GM18502 (cell line): ENCODE data around the gene EXOSC5.
"Not testable (repeated sequence)": the region's sequence is repeated elsewhere in the genome, so short reads cannot be mapped to it uniquely, and the experiment has no call there.

Experiments used
- ATAC-seq: cut with Tn5 transposase; IDR thresholded peaks from one replicate; pipeline ENCODE4 v1.9.1; 2021; ENCODE audit warnings: mild to moderate bottlenecking; ENCODE audit not compliant: unreplicated experiment, poor library complexity

The EXOSC5 gene

DNA sequence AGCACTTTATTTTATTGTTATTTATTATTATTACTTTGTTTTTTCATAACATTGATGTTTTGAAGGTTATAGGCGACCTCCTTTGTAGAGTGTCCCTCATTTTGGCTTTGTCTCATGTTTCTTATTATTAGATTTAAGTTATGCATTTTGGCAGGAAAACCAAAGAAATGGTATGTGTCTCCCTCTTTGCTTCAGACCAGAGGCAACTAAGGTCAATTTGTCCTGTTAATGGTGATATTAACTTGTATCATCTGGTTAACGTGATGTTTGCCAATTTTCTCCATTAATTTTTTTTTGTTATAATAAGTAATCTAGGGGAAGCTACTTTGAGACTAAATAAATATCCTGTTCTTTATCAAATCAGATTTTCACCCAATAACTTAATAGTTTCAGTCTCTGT, 24.7 kb downstream of the EXOSC5 start:
- ATAC-seq = no peak

DNA sequence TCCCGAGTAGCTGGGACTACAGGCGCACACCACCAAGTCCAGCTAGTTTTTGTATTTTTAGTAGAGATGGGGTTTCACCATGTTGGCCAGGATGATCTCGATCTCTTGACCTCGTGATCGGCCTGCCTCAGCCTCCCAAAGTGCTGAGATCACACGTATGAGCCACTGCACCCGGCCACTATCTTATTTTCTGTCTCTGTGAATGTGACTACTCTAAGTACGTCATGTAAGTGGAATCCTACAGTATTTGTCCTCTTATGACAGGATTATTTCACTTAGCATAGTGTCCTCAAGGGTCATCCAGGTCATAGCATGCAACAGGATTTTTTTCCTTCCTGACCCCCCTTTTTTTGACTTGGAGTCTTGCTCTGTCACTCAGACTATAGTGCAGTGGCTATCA, 25.6 kb downstream of the EXOSC5 start:
- ATAC-seq = no peak

DNA sequence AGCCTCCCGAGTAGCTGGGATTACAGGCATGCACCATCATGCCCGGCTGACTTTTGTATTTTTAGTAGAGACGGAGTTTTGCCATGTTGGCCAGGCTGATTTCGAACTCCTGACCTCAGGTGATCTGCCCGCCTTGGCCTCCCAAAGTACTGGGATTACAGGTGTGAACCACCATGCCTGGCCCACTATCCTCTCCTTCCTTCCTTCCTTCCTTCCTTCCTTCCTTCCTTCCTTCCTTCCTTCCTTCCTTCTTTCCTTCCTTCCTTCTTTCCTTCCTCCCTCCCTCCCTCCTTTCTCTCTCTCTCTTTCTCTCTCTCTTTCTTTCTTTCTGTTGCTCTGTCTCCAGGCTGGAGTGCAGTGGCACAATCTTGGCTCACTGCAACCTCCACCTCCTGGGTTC, 26.0 kb downstream of the EXOSC5 start:
- ATAC-seq = not testable (repeated sequence)

DNA sequence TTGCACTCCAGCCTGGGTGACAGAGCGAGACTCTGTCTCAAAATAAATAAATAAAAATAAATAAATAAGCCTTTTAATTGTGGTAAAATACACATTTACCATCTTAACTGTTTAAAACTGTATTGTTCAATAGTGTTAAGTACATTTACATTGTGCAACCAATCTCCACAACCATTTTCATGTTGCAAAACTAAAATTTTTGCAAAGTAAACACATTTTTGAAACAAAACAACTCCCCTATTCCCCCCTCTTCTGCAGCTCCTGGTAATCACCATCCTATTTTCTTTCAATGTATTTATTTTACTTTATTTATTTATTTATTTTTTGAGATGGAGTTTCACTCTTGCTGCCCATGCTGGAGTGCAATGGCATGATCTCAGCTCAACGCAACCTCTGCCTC, 27.4 kb downstream of the EXOSC5 start:
- no peak for ATAC-seq

DNA sequence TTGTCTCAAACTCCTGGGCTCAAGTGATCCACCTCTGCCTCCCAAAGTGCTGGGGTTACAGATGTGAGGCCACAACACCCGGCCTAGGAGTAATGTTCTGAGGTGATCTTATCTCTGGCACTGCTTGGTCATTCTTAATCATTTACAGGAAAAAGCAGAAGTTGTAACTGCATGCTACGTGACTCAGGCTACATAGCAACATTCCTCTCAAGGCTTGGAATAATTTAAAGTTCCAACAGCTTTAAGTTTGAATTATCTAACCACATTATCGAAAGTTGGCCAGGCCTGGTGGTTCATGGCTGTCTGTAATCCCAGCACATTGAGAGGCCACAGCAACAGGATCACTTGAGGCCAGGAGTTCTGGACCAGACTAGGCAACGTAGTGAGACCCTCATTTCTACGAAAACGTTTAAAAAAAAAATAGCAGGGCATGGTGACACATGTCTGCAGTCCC, 29.3 kb downstream of the EXOSC5 start:
- no peak for ATAC-seq

DNA sequence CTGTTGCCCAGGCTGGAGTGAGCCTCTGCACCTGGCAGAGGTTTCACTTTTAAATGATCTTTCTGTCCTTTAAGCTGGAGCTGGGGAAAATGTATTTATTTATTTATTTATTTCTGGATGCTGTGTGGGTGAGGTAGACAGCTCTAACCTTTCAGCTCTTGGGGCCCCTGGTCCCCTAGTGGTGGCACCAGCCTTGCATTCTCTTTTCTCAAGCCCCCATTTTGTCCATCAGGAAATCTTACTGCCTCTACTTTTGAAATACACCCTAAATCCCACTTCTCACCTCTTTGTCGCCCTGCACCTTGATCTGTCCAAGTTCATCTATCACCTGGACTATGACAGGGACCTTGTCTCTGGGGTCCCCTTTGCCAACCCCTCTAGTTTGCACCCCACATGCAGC, 31.1 kb downstream of the EXOSC5 start:
- no peak for ATAC-seq

DNA sequence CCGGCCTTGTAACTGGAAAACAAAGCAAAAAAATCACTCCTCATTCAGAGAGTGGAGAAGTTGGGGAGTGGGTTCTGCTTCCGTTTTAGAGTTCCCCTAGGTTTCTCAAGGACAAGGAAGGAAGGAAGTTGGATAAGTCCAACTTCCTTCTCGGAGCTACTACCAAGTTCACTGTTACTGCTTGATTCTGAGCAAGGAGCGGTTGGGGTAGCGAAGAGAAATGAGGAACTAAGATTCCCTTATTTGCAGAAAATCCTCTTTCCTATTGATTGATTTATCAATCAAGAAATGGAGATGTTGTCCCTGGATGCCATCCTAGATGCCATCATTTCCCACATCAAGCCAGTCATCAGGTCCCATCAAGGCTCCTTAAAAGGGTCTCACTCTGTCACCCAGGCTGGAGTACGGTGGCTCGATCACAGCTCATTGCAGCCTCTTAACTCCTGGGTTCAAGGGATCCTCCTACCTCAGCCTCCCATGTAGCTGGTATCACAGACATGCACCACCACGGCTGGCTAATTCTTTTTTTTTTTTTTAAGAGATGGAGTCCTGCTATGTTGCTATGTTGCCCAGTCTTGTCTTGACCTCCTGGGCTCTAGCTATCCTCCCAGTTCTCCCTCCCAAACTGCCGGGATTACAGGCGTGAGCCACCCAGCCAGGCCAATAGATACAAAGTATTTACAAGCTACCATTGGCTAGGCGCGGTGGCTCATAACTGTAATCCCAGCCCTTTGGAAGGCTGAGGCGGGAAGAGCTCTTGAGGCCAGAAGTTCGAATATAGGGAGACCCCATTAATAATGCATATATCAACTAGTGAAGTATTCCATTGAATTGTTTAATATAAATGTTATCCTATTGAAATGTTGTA, 32.4 kb downstream of the EXOSC5 start:
- no peak for ATAC-seq

DNA sequence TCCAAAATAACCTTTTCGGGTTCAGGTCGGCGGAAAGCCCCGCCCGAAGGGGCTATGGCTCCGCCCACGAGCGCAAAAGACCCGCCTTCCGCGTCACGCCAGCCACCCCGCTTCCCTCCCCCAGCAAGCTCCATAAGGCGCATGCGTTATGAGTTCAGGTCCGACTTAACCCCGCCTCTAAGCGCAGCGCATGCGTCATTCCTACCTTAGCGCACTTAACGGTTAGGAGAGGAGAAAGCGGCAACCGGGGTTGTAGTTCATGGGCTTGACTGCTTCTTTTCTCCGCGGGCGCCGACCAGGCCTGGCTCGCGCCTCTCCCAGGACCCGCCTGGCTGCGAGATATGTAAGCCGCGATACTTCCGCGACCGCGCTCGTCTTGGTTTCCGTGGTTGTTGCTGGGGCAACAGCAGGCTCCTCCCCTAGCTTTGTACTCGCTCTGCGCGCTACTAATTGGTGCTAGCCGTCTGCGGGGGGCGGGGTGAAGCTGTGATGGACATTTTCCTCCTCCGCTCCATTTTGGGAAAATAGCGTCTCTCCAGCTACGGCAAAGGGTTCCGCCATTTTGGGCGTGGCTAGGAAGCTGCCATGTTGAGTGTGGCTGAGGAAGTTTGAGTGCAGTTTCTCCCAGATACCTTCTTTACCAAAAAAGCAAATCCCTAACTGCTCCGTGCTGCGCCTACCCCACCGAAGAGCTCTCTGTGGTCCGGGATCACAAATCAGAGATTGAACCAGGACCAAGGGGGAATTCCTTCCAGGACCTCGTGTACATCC, 33.2 kb downstream of the EXOSC5 start, which contains the start of gene B9D2:
TSS of gene B9D2 (minus strand) at position 397 of the 771 bp plus-strand sequence. CDS start 630 bp downstream, outside the sequence.
- ATAC-seq = peak; percentile 85

DNA sequence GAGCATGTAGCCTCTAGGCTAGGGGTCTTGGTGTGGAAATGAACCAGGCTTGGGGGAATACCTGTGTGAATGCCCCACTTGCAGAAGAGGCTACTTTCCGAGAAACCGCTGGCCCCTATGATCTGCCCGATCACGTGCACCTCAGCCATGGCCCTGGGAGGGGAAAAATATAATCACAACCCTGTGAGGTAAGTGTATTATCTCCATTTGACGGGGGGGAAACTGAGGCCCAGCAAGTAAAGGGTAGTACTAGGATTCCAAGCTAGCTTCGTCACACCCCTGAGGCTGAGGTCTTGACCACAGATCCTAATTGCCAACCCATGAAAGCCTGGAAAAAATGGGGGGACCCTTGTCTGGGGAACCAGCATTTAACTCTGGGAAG, 33.8 kb downstream of the EXOSC5 start:
- ATAC-seq = no peak

DNA sequence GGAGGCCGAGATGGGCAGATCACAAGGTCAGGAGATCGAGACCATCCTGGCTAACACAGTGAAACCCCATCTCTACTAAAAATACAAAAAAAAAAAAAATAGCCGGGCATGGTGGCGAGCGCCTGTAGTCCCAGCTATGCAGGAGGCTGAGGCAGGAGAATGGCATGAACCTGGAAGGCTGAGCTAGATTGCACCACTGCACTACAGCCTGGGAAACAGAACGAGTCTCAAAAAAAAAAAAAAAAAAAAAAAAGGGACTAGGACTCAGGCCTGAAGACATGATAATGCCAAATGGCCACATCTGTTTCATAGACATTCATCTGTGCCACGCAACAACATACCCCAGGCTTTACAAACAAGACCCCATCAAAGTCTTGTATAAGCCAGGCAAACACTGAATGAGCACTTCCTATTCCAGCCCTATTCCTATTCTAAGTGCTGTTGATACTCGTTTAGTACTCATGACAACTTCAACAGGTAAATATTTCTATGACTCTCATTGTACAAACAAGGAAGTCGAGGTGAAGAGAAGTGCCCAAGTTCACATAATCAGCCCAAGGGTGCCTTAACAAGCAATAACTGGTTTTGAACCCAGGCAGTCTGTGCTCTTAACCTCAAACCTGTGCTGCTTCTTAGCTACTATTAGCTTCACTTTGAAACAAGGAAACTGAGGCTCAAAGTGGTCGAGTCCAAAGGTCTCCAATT, 34.9 kb downstream of the EXOSC5 start:
- ATAC-seq = no peak

DNA sequence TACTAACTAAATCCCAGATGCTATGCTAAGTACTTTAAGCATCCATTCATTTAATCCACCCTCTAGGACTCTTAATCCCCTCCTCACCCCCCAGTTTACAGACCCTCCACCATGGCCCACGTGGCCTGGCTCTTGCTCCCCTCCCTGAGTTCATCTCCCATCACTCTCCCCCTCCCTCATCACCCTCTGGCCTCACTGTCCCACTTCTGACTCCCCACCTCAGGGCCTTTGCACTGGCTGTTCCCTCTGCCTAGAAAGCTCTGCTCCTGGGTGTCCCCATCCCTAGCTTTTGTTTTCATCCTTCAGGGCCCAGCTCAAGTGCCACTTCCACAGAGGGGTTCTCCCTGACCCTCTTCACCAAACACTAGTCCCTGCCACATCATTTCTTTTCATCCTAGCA, 37.4 kb downstream of the EXOSC5 start:
- no peak for ATAC-seq

DNA sequence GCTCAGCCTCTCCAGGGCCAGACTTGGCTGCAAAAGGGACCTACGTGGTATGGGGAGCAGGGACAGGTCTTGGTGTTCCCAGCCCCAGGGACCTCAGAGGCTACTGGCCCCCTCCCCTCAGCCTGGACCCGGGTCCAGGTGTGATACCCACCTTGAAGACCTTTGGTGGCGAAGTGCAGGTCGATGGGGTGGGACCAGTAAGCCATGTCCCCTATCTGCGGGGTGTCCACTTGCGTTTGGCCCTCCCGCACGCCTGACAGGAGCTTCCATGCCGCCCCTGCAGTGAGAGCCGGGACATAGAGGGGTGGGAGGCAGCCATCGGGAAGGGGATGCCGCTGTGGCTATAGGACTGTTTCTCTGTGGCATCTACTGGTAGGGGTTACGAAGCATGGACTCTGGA, 39.4 kb downstream of the EXOSC5 start:
- no peak for ATAC-seq

DNA sequence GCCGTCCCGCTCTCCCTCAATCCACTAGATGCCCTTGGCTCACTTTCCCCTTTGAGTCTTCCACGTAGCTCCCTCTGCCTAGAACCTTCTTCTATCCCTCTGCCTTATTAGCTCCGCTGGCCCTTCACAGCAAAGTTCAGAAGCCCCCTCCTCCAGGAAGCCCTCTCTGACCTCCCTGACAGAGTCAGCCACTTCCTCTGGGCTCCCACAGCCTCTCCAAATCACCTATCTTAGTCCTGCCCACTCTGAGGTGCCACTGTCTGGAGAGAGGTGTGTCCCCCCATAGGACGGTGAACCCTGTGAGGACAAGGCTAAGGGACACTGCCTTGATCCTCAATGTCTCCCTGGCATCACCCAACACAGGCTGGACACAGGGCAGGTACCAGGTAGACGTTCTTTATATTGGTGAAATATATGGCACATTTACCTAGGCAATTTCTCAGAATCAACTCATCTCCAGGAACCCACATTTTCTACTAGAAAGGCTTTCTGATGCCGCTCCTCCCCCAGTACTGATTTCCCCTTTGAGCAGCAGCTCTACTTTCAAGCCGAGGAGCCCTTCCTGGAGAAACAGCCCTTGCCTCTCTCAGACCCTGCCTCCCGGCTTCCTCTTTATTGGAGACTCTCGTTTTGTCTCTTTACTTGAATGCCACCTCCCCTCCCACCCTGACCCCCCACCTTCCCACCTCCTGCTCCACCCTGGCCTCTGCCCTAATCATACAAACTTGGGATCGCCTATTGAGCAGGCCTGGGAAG, 40.0 kb downstream of the EXOSC5 start:
- ATAC-seq = no peak

DNA sequence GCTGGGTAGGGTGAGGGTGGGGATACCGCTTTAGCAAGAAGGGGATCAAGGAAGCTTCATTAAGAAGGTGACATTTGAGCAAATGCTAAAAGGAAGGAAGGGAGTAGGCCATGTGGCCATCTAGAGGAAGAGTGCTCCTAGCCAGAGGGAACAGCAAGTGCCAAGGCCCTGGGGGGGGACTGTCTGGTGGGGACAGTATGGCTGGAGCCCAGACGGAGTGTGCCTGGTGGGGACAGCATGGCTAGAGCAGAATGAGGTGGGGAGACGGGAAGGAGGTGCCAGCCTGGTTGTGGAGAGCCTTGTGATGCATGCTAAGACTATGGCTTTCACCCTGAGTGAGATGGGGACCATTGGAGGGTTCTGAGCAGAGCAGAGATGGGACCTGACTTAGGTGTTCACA, 41.4 kb downstream of the EXOSC5 start:
- ATAC-seq = no peak

DNA sequence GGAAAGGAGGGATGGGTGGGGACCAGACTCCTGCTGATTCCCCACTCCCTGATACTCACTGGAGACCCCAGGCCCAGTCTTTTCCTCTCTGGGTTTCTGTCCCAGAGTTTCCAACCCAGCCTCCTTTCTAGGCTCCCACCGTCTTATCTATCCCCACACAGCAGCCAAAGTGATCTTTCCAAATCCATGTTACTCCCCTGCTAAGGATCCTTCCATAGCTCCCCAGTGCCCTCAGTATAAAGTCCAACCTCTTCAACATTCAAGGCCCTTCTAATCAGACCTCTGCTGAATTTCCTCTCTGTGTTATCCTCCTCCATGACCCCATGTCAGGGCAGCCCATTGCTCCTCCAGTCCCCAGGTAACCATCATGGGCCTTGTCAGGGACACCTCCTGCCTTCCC, 42.1 kb downstream of the EXOSC5 start:
- ATAC-seq = no peak

DNA sequence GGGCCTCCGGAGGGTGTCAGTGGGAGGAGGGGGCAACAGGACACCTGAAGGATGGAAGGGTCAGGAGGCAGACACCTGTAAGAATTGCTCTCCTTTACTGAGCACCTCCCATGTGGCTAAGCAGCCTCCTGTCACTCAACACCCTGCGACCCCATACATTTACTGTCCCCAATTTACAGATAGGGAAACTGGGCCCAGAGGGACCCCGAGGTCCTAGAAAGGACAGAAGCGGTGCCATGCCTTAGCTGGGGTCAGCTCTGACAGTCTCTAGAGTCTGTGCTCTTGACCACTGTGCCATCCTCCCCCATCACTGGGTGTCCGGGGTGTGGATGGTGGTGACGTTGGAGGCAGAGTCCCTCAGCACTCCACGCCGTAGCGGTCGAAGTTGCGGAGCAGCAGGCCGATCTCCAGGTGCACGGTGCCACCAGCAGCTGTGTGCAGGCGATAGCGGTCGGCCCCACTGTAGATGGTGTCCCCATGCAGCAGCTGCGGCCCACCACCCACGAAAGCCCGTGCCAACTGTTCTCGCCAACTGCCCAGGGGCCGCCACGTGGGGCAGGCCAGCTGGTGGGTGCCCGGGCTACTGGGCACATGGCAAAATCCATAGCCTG, 42.7 kb downstream of the EXOSC5 start:
- ATAC-seq = no peak

DNA sequence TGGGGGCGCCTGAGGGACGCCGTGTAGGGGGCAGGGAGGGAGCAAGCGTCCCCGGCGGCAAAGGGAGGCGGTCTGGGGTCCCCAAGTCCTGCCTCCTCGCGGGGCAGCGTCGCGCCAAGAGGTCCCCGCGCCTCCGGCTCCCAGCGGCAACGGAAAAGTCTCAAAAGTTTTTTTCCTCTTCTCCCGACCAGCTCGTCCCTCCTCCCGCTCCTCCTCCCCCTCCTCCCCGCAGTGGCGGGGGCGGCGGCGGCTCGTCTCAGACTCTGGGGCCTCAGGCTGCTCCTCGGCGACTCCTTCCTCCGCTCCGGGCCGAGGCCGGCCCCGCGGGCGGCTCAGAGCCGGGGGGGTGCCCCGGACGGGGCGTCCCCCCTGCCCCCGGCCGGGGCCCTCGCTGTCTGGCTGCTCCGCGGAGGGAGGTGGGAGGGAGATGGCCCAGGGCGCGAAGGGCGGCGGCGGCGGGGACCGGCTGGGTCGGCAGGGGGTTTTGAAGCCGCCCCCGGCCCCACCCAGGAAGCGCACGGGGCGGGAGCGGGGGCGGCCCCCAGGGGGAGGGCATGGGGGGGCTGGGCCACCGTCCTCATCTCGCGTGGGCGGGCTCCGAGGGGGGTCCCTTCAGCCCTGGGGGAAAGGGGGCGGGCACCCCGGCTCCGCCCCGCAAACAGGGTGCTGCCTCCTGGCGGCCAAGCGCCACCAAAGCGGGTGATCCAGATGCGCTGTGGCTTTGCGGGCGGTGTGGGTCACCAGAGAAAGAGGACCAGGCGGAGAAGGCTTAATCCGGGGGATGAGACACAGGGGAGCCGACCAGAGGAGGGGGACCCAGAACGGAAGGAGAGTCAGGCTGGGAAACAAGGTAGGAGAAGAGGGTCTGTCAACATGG, 43.5 kb downstream of the EXOSC5 start, which contains the start of gene TGFB1:
TSS of gene TGFB1 (minus strand) at position 457 of the 877 bp plus-strand sequence. CDS start 878 bp downstream, outside the sequence.
- ATAC-seq = peak; percentile 47

DNA sequence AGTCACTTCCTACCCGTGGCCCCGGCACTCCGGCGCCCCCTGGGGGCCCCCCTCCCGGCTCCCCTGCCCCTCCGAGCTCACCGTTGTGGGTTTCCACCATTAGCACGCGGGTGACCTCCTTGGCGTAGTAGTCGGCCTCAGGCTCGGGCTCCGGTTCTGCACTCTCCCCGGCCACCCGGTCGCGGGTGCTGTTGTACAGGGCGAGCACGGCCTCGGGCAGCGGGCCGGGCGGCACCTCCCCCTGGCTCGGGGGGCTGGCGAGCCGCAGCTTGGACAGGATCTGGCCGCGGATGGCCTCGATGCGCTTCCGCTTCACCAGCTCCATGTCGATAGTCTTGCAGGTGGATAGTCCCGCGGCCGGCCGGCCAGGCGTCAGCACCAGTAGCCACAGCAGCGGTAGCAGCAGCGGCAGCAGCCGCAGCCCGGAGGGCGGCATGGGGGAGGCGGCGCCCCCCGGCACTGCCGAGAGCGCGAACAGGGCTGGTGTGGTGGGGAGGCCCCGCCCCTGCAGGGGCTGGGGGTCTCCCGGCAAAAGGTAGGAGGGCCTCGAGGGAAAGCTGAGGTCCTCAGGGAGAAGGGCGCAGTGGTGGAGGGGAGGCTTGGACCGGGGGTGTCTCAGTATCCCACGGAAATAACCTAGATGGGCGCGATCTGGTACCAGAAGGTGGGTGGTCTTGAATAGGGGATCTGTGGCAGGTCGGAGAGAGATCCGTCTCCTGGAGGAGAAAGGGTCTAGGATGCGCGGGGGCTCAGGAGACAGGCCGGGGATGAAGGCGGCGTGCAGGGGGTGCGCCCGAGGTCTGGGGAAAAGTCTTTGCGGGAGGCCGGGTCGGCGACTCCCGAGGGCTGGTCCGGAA, 44.3 kb downstream of the EXOSC5 start:
- ATAC-seq = peak; percentile 24
